Measurements from ENCODE around the gene KCNK13. TPM values are rescaled to one million over a fixed set of nuclear protein-coding genes. Genes with fewer than 3 reads are reported as not detected.

KCNK13 gene
- total and polyA plus RNA-seq, 2 of the 4 experiments (the other 2 are of a cell fraction), result not detected

GRCh38 chr14:90087433-90087832 lies 25.6 kb downstream of the KCNK13 start:
- H3K9ac ChIP-seq (ENCODE audit: low read depth, low read length), result no peak overlapping the region
- no peak overlapping the region for H4K5ac ChIP-seq (ENCODE audit: low read depth, low read length)
- no peak overlapping the region for H2BK120ac ChIP-seq (ENCODE audit: low read depth, low read length)
- no peak overlapping the region for H2AFZ ChIP-seq (replicated peaks; ENCODE audit: low read length, poor library complexity)
- no peak overlapping the region for H3K4ac ChIP-seq (ENCODE audit: low read depth, low read length)
- DNase-seq (peak; percentile 58), ATAC-seq (ENCODE audit: low read depth) (no peak; the same call in 1 of the 2 replicates)
- no peak overlapping the region for H3K4me3 ChIP-seq (ENCODE audit: insufficient read depth, low read depth, low read length)
- TF ChIP-seq CEBPB (IDR thresholded peaks at IDR 0.05; ENCODE audit: low read depth, low read length) (peak; percentile 80), MAFK (IDR thresholded peaks at IDR 0.05; ENCODE audit: low read depth, low read length) (no peak)
- H4K8ac ChIP-seq (ENCODE audit: low read depth in 2 of 2, low read length in 2 of 2), result no peak overlapping the region
- no peak overlapping the region for H4K91ac ChIP-seq (ENCODE audit: insufficient read depth, low read depth, low read length)
- H2BK20ac ChIP-seq (ENCODE audit: low read depth, low read length), result no peak overlapping the region
- H2AK5ac ChIP-seq (ENCODE audit: low read depth, low read length), result no peak overlapping the region
- no peak overlapping the region for H3K56ac ChIP-seq (ENCODE audit: extremely low read depth, insufficient read depth, low read length)
- H3K4me1 ChIP-seq (ENCODE audit: control insufficient read depth, insufficient read depth, low read length), result no peaks in the 10 kb centered on the region
- 0 out of 2 replicates have a peak, but pooled peaks cover 2% of the 10 kb centered on the region for H3K9me3 ChIP-seq (ENCODE audit: control insufficient read depth, insufficient read depth, low read length)
- no CpG with 5 or more reads among the region's 6 CpGs for WGBS, 2 experiments (ENCODE audit: extremely low coverage in 2 of 2, insufficient read length in 1 of 2)
- no peak overlapping the region for H3K4me2 ChIP-seq (ENCODE audit: low read depth, low read length)
- H2AK9ac ChIP-seq (replicated peaks; ENCODE audit: low read depth, low read length, poor library complexity), result no peak overlapping the region
- in situ Hi-C loops (cut with MboI; ENCODE audit: low sequenced_read_pairs), result no loop called here
- no peak overlapping the region for H3K18ac ChIP-seq (ENCODE audit: low read depth, low read length)
- H3K36me3 ChIP-seq (ENCODE audit: control insufficient read depth, insufficient read depth, low read length), result no peaks in the 10 kb centered on the region
- no peaks in the 10 kb centered on the region for H4K20me1 ChIP-seq (ENCODE audit: insufficient read depth, low read length)
- POLR2A ChIA-PET (ENCODE audit: unreplicated experiment), result no interaction called here
- dilution Hi-C loops (cut with HindIII; ENCODE audit: low sequenced_read_pairs, unreplicated experiment), result no loop called here
- H3K9me1 ChIP-seq (ENCODE audit: insufficient read depth, low read length), result no peaks in the 10 kb centered on the region
- H3K27me3 ChIP-seq (ENCODE audit: control insufficient read depth, insufficient read depth, low read length), result peaks cover 13% of the 10 kb centered on the region
- intact Hi-C loops (cut with micrococcal nuclease), result no loop called here
- H3K79me1 ChIP-seq (ENCODE audit: low read depth in 1 of 2, low read length in 2 of 2), result no peaks in the 10 kb centered on the region
- CTCF ChIA-PET, result no interaction called here
- H3K23ac ChIP-seq (ENCODE audit: low read depth, low read length), result no peak overlapping the region
- H3K14ac ChIP-seq (replicated peaks; ENCODE audit: low read depth, low read length), result no peak overlapping the region
- no peak overlapping the region for H3K27ac ChIP-seq (ENCODE audit: insufficient read depth, low read length)
- no peak overlapping the region for H2BK5ac ChIP-seq (ENCODE audit: low read depth, low read length, poor library complexity, severe bottlenecking)
- H2BK15ac ChIP-seq (ENCODE audit: low read depth, low read length), result no peak overlapping the region
- BruUV-seq (replicated peaks), result no TSS peak
